HG03457 (cell line): ENCODE measurements around the gene TBC1D22B.
"Not testable (repeated sequence)": the region's sequence is repeated elsewhere in the genome, so short reads cannot be mapped to it uniquely, and the experiment has no call there.

ENCODE experiments used
- ATAC-seq: cut with Tn5 transposase; IDR thresholded peaks from one replicate; pipeline ENCODE4 v1.9.1; 2021; ENCODE audit warnings: moderate number of reproducible peaks; ENCODE audit not compliant: unreplicated experiment

TBC1D22B gene

GRCh38 chr6:37321101-37321500 lies 63.5 kb downstream of the TBC1D22B start:
- ATAC-seq: no peak

GRCh38 chr6:37321516-37322415 lies 64.2 kb downstream of the TBC1D22B start:
- no peak for ATAC-seq

GRCh38 chr6:37323580-37323979 lies 66.0 kb downstream of the TBC1D22B start:
- no peak for ATAC-seq

DNA sequence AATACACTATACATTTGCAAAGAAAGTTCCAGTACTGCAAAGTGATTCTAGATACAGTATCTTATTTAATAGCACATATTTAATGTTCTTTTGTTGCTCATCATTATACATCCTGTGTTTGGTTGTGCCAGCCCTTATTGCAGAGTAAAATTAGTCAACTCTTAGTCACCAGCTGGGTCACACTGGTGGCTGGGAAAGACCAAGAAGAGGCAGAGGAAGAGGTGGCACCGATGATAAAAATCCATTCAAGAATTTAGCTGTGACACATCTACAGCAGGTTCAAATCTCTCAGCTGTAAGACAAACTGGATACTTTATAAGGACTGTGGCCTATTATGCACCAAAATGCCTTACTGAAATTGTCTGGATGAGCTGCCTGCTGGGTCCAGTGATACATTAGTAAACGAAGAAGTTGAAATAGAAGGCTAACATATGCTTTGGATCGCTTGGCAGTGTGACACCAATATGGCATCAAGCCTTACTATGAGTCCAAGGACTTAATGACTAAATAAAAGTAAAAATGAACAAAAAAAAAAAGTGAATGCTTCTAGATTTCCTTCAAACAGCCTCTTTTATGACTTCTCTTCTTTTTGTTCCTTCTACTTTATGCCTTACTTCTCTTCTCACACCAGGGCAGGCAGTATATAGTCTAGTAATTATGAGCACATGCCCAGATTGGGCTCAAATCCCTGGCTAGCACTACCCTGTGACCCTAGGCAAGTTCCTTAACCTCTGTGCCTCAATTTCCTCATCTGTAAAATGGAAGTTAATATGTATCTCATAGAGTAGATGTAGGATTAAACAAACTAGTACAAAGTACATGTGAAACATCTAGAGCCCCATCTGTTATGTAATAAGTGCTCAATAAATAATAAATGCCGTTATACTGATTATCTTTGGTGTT lies 66.8 kb downstream of the TBC1D22B start:
- ATAC-seq: no peak

GRCh38 chr6:37330345-37330744 lies 72.8 kb downstream of the TBC1D22B start:
- ATAC-seq: not testable (repeated sequence)

- no peak for ATAC-seq
These were observed 73.5 kb downstream of the TBC1D22B start for GRCh38 chr6:37331047-37331446.

GRCh38 chr6:37332894-37333293 lies 75.3 kb downstream of the TBC1D22B start:
- ATAC-seq: no peak

DNA sequence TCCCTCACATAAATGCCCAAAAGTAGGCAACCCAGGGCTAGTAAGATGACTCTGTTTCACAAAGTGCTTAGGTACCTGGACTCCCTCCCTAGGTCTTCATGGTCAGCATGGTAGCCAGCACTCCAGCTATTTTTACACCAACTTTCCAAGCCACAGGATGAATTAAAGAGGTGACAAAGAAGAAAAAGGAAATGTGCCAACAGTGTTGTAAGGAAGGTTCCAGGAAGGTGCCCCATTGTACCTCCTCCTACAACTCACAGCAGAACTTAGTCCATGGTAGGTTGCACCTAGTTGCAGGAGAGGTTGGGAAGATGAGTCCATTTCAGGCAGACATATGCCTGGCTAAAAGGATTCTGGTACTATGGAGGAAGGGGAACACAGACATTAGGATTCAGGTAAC lies 76.5 kb downstream of the TBC1D22B start:
- no peak for ATAC-seq

GRCh38 chr6:37338317-37338716 lies 80.7 kb downstream of the TBC1D22B start:
- ATAC-seq: not testable (repeated sequence)

DNA sequence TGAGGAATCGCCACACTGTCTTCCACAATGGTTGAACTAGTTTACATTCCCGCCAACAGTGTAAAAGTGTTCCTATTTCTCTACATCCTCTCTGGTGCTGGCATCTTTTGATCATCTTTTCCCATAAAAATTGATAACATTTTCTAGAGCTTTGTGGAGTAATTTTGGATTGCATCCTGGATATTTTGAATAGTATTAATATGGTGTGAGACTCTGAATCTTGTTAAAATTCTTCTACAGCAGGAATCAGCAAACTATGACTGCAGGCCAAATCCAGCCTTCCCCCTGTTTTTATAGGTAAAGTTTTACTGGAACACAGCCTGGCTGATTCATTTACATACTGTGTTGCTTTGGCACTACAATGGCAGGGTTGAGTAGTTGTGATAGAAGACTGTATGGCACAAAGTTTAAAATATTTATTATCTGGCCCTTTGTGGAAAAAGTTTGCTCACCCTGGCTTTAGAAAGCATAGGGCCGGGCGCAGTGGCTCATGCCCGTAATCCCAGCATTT lies 81.2 kb downstream of the TBC1D22B start:
- no peak for ATAC-seq

GRCh38 chr6:37339741-37340638 lies 82.4 kb downstream of the TBC1D22B start:
- no peak for ATAC-seq

DNA sequence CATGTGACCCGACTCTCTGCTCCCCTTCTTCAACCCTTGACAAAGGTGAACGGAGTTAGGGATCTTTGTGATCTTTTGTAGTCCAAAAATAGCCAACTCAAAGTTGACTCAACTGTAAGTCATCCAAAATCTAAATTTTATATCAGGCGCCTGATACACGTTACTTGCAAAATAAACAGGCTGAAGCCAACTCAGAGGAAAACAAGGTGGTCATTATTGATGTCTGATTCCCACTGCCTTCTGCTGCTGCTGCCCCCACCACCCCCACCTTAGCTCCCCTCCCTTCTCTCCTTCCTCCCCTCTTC lies 83.0 kb downstream of the TBC1D22B start:
- ATAC-seq: no peak

DNA sequence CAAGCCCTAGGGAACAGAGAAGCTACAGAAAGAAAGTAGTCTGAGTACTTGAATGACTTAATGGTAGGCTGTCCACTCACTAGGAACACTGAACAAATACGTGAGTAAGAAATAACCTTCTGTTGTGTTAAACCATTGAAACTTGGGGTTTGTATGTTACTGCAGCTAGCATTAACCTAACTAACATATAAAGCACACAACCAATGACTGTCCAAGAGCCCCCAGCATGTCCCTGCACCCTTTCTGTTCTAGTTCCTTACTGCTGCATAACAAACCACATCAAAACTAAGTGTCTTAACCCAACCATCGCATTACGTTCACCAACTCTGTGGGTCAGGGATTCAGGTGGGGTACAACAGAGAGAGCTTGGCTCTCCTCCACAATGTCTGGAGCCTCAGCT lies 85.7 kb downstream of the TBC1D22B start:
- ATAC-seq: no peak

DNA sequence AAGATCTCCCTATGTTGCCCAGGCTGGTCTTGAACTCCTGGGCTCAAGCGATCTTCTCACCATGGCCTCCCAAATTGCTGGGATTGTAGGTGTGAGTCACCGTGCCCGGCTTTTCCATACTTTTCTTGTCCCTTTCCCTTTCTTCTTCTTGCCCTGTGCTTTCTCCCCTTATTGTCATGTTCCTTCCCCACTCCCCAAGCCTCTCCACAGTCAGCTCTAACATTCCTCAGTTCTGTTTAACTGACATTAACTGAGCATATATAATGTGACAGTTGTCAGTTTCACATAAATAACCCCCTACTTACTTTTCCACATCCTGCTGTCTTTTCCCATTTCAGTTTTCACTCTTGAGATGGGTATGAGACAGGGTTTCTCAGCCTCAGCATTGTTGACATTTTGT lies 86.7 kb downstream of the TBC1D22B start:
- ATAC-seq: no peak

- ATAC-seq: not testable (repeated sequence)
These were observed 88.2 kb downstream of the TBC1D22B start for GRCh38 chr6:37345804-37346203.

DNA sequence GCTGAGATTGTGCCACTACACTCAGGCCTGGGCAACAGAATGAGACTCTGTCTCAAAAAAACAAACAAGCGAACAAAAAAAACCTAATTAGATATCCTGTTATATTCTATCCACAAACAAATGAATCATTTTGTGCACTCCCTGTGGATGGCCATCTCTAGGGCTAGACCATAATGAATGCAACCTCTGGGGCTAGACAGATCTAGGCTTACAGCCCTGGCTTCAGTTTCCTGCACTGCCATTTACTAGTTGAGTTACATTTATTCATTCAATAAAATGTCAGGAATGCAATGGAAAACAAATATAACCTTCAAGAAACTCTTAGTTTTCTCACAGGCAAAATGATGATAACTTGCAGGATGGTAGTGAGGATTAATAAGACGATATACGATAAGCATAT lies 89.6 kb downstream of the TBC1D22B start:
- ATAC-seq: no peak

DNA sequence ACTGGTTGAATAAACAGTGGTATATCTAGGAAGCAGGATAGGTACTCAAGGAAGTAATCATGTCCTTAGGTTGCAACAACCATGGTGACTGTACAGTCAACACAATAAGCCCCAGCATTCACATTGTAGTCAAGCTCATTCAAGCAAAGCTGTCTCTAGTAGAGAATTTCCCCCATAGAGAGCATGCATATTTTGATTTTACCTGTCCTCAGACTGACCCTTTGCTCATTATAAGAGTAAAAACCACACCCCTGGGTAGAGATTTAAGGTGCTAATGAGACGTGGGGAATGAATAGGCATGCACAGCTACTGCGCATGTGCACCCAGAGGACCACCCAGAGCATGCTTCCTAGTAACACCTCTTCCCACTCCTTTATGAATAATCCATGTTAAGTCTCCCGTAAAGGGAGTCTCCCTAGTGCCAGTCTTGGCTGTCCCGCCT lies 90.1 kb downstream of the TBC1D22B start:
- ATAC-seq: no peak

DNA sequence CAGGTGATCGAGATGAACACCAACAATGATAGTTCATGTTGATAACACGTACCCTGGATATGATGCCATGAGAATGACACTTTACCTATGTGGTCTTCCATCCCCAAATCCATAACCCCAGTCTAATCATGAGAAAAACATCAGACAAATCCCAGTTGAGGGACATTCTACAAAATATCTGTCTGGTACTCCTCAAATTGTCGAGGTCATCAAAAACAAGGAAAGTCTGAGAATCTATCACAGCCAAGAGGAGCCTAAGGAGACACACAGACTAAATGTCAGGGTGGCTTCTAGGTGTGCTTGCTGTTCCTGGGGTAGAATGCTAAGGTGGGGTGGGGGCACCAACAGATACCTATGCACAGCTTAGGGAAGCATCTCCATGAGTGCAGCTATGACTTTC lies 93.5 kb downstream of the TBC1D22B start:
- no peak for ATAC-seq

DNA sequence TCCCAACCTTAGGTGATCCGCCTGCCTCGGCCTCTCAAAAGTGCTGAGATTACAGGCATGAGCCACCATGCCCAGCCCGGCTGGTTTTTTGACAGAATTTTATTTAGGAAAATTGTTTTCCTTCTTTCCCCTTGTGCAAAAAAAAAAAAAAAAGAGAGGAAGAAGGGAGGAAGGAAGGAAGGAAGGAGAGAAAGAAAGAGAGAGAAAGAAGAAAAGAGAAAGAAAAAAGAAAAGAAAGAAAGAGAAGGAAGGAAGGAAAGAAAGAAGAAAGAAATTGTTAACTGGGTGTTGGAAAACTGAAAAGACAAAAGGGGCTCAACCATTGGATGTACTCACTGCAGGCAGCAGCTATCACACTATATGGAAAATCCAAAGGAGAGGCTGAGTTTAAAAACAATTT lies 94.8 kb downstream of the TBC1D22B start:
- no peak for ATAC-seq

GRCh38 chr6:37353761-37354525 lies 96.4 kb downstream of the TBC1D22B start, which contains the start of gene RNF8:
TSS of gene RNF8 (plus strand) at chr6:37353983. CDS start at chr6:37354165, 182 bp downstream.
- peak; percentile 58 for ATAC-seq
